ENCODE data around the gene ZCCHC14. TPM values are rescaled to one million over a fixed set of nuclear protein-coding genes. Genes with fewer than 3 reads are reported as not detected.

The ZCCHC14 gene
- total and polyA plus RNA-seq, 2 of the 13 experiments (the other 11 are each of a cell fraction or from before 2014, with no cell fraction given): 12.4 to 12.5 TPM

DNA sequence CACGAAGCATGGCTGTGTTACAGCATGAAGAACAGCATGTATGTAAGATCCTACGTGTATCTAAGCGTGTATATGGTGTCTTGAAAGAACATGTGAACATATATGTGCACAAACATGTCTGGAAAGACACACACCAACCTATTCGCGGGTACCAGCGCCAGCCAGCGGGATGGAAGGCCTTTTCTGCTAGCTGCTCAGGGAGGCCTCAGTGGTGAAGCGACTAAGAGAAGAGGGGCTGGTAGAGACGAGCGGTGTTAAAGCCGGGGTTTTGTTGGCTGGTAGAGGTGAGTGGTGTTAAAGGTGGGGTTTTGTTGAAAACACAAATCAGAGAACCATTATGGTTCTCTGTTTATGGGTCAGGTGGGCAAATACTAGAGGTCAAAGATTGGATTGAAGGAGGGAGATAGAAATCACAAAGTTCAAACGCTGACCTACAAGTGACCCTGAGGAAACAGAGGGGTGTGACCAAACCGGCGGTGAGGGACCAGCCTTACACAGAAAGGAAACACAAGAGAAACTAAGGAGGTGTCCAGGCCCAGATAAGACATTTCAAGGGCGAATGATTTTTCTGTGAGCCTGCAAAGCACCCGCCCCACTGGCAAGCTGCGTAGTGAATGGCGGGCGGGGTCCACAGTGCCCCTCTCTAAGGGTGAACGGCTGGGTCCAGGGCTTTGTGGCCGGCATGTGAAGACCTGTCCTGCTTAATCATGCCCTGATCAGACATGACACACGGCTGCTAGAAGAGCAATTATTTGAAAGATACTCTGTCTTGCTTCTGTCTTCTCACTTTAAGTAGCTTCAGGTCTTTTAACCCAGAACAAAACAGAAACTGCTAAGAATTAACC is 8.1 kb downstream of the ZCCHC14 start (continued):
- no peak for TF ChIP-seq PRDM15 (CRISPR knock-in tag; IDR thresholded peaks at IDR 0.05)
- no peak for TF ChIP-seq ZNF639 (CRISPR knock-in tag; conservative IDR thresholded peaks at IDR 0.05)
- no peak for TF ChIP-seq ZC3H13 (CRISPR knock-in tag; IDR thresholded peaks at IDR 0.05)
- no peak for TF ChIP-seq MIER2 (CRISPR knock-in tag; IDR thresholded peaks at IDR 0.05)
- TF ChIP-seq TEAD2 (CRISPR knock-in tag; IDR thresholded peaks at IDR 0.05): no peak
- no peak for TF ChIP-seq YEATS2 (CRISPR knock-in tag; IDR thresholded peaks at IDR 0.05; ENCODE audit: borderline replicate concordance)
- TF ChIP-seq ZSCAN31 (CRISPR knock-in tag; IDR thresholded peaks at IDR 0.05; ENCODE audit: low read depth): no peak
- TF ChIP-seq SMAD1 (CRISPR knock-in tag; IDR thresholded peaks at IDR 0.05; ENCODE audit: borderline replicate concordance, low read depth): no peak
- no peak for TF ChIP-seq ZSCAN21 (CRISPR knock-in tag; IDR thresholded peaks at IDR 0.05; ENCODE audit: borderline replicate concordance)
- no peak for TF ChIP-seq HNF1A (IDR thresholded peaks at IDR 0.05; ENCODE audit: low read depth)
- no peak for TF ChIP-seq HNF1A (CRISPR knock-in tag; IDR thresholded peaks at IDR 0.05; ENCODE audit: borderline replicate concordance)
- no peak for TF ChIP-seq ZNF562 (CRISPR knock-in tag; IDR thresholded peaks at IDR 0.05; ENCODE audit: borderline replicate concordance)
- no peak for TF ChIP-seq SOX13 (IDR thresholded peaks at IDR 0.05)
- peak in 1 of 2 experiments; percentile 73; a peak in 2 of 4 replicates for TF ChIP-seq SOX13 (CRISPR knock-in tag; conservative IDR thresholded peaks at IDR 0.05 in 1 of 2, IDR thresholded peaks at IDR 0.05 in 1 of 2)
- TF ChIP-seq, protein P1, sequence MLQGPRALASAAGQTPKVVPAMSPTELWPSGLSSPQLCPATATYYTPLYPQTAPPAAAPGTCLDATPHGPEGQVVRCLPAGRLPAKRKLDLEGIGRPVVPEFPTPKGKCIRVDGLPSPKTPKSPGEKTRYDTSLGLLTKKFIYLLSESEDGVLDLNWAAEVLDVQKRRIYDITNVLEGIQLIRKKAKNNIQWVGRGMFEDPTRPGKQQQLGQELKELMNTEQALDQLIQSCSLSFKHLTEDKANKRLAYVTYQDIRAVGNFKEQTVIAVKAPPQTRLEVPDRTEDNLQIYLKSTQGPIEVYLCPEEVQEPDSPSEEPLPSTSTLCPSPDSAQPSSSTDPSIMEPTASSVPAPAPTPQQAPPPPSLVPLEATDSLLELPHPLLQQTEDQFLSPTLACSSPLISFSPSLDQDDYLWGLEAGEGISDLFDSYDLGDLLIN (CRISPR knock-in tag; IDR thresholded peaks at IDR 0.05; ENCODE audit: borderline replicate concordance): no peak
- TF ChIP-seq CEBPB (IDR thresholded peaks at IDR 0.05; ENCODE audit: borderline replicate concordance, low read depth, low read length): no peak
- TF ChIP-seq FOXJ3 (CRISPR knock-in tag; IDR thresholded peaks at IDR 0.05; ENCODE audit: borderline replicate concordance): peak; percentile 71; the same call in 1 of the 2 replicates
- TF ChIP-seq ZKSCAN8 (CRISPR knock-in tag; IDR thresholded peaks at IDR 0.05; ENCODE audit: borderline replicate concordance): no peak

All from HepG2 (cell line).